GM12878 (cell line): ENCODE measurements around the gene IMMP2L. TPM values are rescaled to one million over a fixed set of nuclear protein-coding genes. Genes with fewer than 3 reads are reported as not detected.

Source experiments
- ATAC-seq: fragments of 200-7000 bp; cut with Tn5 transposase; 3 replicates; pipeline ENCODE4 v1.9.1; 2020; ENCODE audit warnings: mild to moderate bottlenecking, moderate library complexity
- BruUV-seq: library from RNA; stranded (reverse); fragments of 400-500 nt; replicated peaks from 2 replicates; lab custom pipeline; 2021; lab: Mats Ljungman, UMichigan
- CTCF ChIA-PET: fragments of 300-600 bp; sonication (Branson Sonifier 250); formaldehyde crosslinking; extraction: SDS; loops from one replicate; lab custom pipeline; 2021; ENCODE audit warnings: inconsistent platforms; lab: Yijun Ruan, JAX
- POLR2A ChIA-PET: fragments of 350-600 bp; formaldehyde crosslinking; extraction: SDS; loops from one replicate; lab custom pipeline; 2021; ENCODE audit warnings: inconsistent platforms; lab: Charles Lee
- RAD21 ChIA-PET: fragments of 300-600 bp; sonication (Branson Sonifier 250); formaldehyde crosslinking; loops from one replicate; lab custom pipeline; 2023; ENCODE audit warnings: antibody characterized with exemption; ENCODE audit not compliant: unreplicated experiment; lab: Charles Lee
- SMC1A ChIA-PET: fragments of 300-600 bp; sonication (Branson Sonifier 250); formaldehyde crosslinking; loops from one replicate; lab custom pipeline; 2023; ENCODE audit not compliant: unreplicated experiment, uncharacterized antibody; lab: Charles Lee
- DNase-seq: peaks from one replicate; pipeline ENCODE4 v3.0.0-alpha.2; 2011; ENCODE audit warnings: low read depth, low spot score
- FAIRE-seq: peaks from 3 replicates; lab custom pipeline; 2011; peaks lifted over from hg19 to GRCh38; lab: Jason Lieb, UNC
- H2AFZ ChIP-seq: 2 replicates; pipeline ENCODE4 v1.6.0; 2011; ENCODE audit warnings: low read depth, low read length, control low read depth; ENCODE audit not compliant: control insufficient read depth
- H3K27ac ChIP-seq: 2 replicates; pipeline ENCODE4 v1.5.1; 2011; ENCODE audit warnings: control low read depth; ENCODE audit not compliant: control insufficient read depth, insufficient read depth
- H3K27me3 ChIP-seq, 2 experiments: replicated peaks in 1 of 2; 2 replicates each; pipeline versions ENCODE4 v1.6.0 to v1.6.1; 2011; ENCODE audit warnings: low read length in 1 of 2; ENCODE audit not compliant: control insufficient read depth in 2 of 2, insufficient read depth in 2 of 2
- H3K36me3 ChIP-seq, 2 experiments: 2 replicates each; pipeline ENCODE4 v1.5.1; 2011; ENCODE audit warnings: low read length in 1 of 2; ENCODE audit not compliant: control insufficient read depth in 2 of 2, insufficient read depth in 2 of 2
- H3K4me1 ChIP-seq: 2 replicates; pipeline ENCODE4 v1.6.1; 2011; ENCODE audit warnings: mild to moderate bottlenecking, low read length, moderate library complexity, mixed read lengths; ENCODE audit not compliant: control insufficient read depth, insufficient read depth
- H3K4me2 ChIP-seq: 2 replicates; pipeline ENCODE4 v1.6.0; 2011; ENCODE audit warnings: control low read depth; ENCODE audit not compliant: control insufficient read depth, insufficient read depth
- H3K4me3 ChIP-seq: fragments of 200-600 bp; sonication (generic); 2 replicates; pipeline ENCODE4 v1.5.1; 2016
- H3K79me2 ChIP-seq: 2 replicates; pipeline ENCODE4 v1.6.0; 2011; ENCODE audit warnings: low read length; ENCODE audit not compliant: control insufficient read depth, insufficient read depth
- H3K9ac ChIP-seq: 2 replicates; pipeline ENCODE4 v1.8.0; 2011; ENCODE audit warnings: low read length, control low read depth, mixed read lengths; ENCODE audit not compliant: control insufficient read depth, insufficient read depth
- H3K9me3 ChIP-seq: replicated peaks from 3 replicates; pipeline ENCODE4 v1.5.1; 2011; ENCODE audit warnings: mild to moderate bottlenecking, low read length; ENCODE audit not compliant: control insufficient read depth, insufficient read depth
- H4K20me1 ChIP-seq: 2 replicates; pipeline ENCODE4 v1.6.0; 2011; ENCODE audit not compliant: control insufficient read depth, insufficient read depth
- CBX5 ChIP-seq: sonication (generic); IDR thresholded peaks from 2 replicates; pipeline ENCODE4 v1.6.1; 2016; ENCODE audit warnings: low read depth, moderate library complexity, mild to moderate bottlenecking, inconsistent platforms
- EP300 ChIP-seq, 2 experiments: fragments of 150-350 bp in 1 of 2; IDR thresholded peaks; 2 replicates each; pipeline ENCODE4 v1.6.1; 2011 to 2012; ENCODE audit warnings: low read depth in 2 of 2, low read length in 2 of 2, borderline replicate concordance in 1 of 2, improper control_type of control experiment in 1 of 2, inconsistent platforms in 1 of 2; ENCODE audit not compliant: control insufficient read depth in 1 of 2
- PAX8 ChIP-seq: fragments of 450-650 bp; IDR thresholded peaks from 2 replicates; pipeline ENCODE4 v1.6.1; 2017; ENCODE audit warnings: mild to moderate bottlenecking, moderate library complexity
- POLR2AphosphoS2 ChIP-seq: IDR thresholded peaks from 2 replicates; pipeline ENCODE4 v1.6.1; 2011; ENCODE audit warnings: low read depth, mild to moderate bottlenecking, low read length, improper control_type of control experiment, moderate library complexity
- RBBP5 ChIP-seq: fragments of 200-600 bp; sonication (generic); conservative IDR thresholded peaks from 2 replicates; pipeline ENCODE4 v1.6.1; 2016
- TAF1 ChIP-seq: IDR thresholded peaks from 2 replicates; pipeline ENCODE4 v1.6.1; 2011; ENCODE audit warnings: mild to moderate bottlenecking, low read depth, low read length, borderline replicate concordance
- TBL1XR1 ChIP-seq: IDR thresholded peaks from 2 replicates; pipeline ENCODE4 v1.6.1; 2012; ENCODE audit warnings: low read depth, low read length, improper control_type of control experiment
- ZNF384 ChIP-seq: IDR thresholded peaks from 2 replicates; pipeline ENCODE4 v1.6.1; 2012; ENCODE audit warnings: low read depth, mild to moderate bottlenecking, low read length, improper control_type of control experiment, borderline replicate concordance
- WGBS: methylation state at CpG from one replicate; pipeline ENCODE4 v1.1.6; 2016; ENCODE audit warnings: low lambda C conversion rate; ENCODE audit not compliant: insufficient replicate concordance, insufficient coverage; ENCODE audit errors: missing lambda C conversion rate; 5-methylcytosine and 5-hydroxymethylcytosine counted together
- in situ Hi-C: fragments of 300-500 bp; cut with MboI; formaldehyde crosslinking; loops from 9 replicates; pipeline ENCODE4 v1.14.3; 2018; ENCODE audit warnings: mixed read lengths
- intact Hi-C: fragments of 100-400 bp; cut with micrococcal nuclease; formaldehyde crosslinking; loops from one replicate; pipeline ENCODE4 v1.14.2; 2022; ENCODE audit not compliant: unreplicated experiment
- polyA plus RNA-seq, 11 experiments: library from polyadenylated mRNA; depleted of rRNA in 4 of 11; unstranded in 6 of 11; stranded (reverse) in 5 of 11; fragments of >200 nt; fragmentation: Nextera tagmentation in 4 of 11; fragmentation: Illumina TruSeq in 1 of 11; extraction: Ambion mirVana in 4 of 11; extraction: Trizol in 1 of 11; gene quantifications; 1 replicate in 1 of 11; 2 replicates in 10 of 11; pipeline versions ENCODE4 v1.2.1 to v1.2.3, GENCODE V29; 2011 to 2016; ENCODE audit warnings: inconsistent platforms in 2 of 11, missing spikeins in 2 of 11, low read depth in 1 of 11
- total RNA-seq, 4 experiments: library from RNA; depleted of rRNA in 3 of 4; stranded (reverse); fragments of >200 nt in 3 of 4; fragmentation: Illumina TruSeq in 1 of 4; extraction: Trizol in 1 of 4; gene quantifications; 2 replicates each; pipeline versions ENCODE4 v1.2.1 to v1.2.3, GENCODE V29; 2013 to 2021
- TF ChIP-seq, protein P1 (sequence below): IDR thresholded peaks from 2 replicates; pipeline ENCODE4 v1.6.1; 2011; ENCODE audit warnings: mild to moderate bottlenecking, low read depth, low read length, moderate library complexity; ENCODE audit not compliant: insufficient replicate concordance
- TF ChIP-seq, protein P2 (sequence below): fragments of 450-650 bp; IDR thresholded peaks from 2 replicates; pipeline ENCODE4 v1.6.1; 2018; ENCODE audit warnings: mild to moderate bottlenecking, low read depth, moderate library complexity; ENCODE audit not compliant: partially characterized antibody
- TF ChIP-seq, protein P3 (sequence below): fragments of 450-650 bp; IDR thresholded peaks from 2 replicates; pipeline ENCODE4 v1.6.1; 2018; ENCODE audit warnings: borderline replicate concordance, mild to moderate bottlenecking; ENCODE audit not compliant: partially characterized antibody

IMMP2L gene
- total and polyA plus RNA-seq, 10 of the 15 experiments (the other 5 are each of a cell fraction or from before 2014, with no cell fraction given) = 12.6 to 46.3 (median 19.6) TPM

DNA sequence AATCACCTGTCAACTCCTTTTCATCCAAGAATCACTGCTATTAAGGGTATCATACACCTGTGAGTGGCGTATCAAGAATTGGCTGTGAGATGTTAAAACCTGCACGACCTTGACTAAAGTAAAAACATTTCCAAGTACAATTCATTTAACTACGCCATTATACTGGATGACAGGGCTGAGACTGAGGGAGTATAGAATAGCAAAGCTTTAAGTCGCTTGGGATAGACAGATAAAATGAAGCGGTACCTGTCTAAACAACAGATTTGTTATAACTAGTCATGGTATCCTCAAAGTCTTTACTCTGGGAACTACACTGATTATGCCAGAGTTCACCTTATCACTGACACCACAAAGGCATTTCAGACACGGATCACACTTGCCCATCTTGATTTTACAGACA is 837.5 kb downstream of the IMMP2L start:
- no peak for DNase-seq
- H3K36me3 ChIP-seq = no peaks in the 10 kb centered on the region
- BruUV-seq = no TSS peak
- RAD21 ChIA-PET = no interaction called here
- no peaks in the 10 kb centered on the region for H3K79me2 ChIP-seq
- CTCF ChIA-PET = no interaction called here
- WGBS = 34% methylated on average over 6 of the region's 6 CpGs
- H2AFZ ChIP-seq = no peak overlapping the region
- no peaks in the 10 kb centered on the region for H3K4me1 ChIP-seq
- H4K20me1 ChIP-seq = no peaks in the 10 kb centered on the region
- no peaks in the 10 kb centered on the region for H3K27me3 ChIP-seq
- ATAC-seq = no peak
- in situ Hi-C loops (no loop called here), intact Hi-C loops (no loop called here)
- H3K4me2 ChIP-seq = no peak overlapping the region
- POLR2A ChIA-PET = no interaction called here
- H3K9me3 ChIP-seq = no peaks in the 10 kb centered on the region
- FAIRE-seq = no peak
- H3K27ac ChIP-seq = no peak overlapping the region
- no peak overlapping the region for H3K9ac ChIP-seq
- TF ChIP-seq RBBP5 (no peak), EP300 (IDR thresholded peaks at IDR 0.05; ENCODE audit: borderline replicate concordance in 1 of 2, control insufficient read depth in 1 of 2, low read depth in 2 of 2, low read length in 2 of 2) (no peak), TBL1XR1 (no peak)
- TF ChIP-seq, protein P1, sequence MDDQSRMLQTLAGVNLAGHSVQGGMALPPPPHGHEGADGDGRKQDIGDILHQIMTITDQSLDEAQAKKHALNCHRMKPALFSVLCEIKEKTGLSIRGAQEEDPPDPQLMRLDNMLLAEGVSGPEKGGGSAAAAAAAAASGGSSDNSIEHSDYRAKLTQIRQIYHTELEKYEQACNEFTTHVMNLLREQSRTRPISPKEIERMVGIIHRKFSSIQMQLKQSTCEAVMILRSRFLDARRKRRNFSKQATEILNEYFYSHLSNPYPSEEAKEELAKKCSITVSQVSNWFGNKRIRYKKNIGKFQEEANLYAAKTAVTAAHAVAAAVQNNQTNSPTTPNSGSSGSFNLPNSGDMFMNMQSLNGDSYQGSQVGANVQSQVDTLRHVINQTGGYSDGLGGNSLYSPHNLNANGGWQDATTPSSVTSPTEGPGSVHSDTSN = no peak
- TF ChIP-seq, all 136 proteins: peak for 0
- no peak overlapping the region for H3K4me3 ChIP-seq
- SMC1A ChIA-PET = interaction anchor here (1.7 kb wide), 1 partner anchor 8 kb away, joined by 4 read pairs; no protein-coding TSS in a partner anchor

DNA sequence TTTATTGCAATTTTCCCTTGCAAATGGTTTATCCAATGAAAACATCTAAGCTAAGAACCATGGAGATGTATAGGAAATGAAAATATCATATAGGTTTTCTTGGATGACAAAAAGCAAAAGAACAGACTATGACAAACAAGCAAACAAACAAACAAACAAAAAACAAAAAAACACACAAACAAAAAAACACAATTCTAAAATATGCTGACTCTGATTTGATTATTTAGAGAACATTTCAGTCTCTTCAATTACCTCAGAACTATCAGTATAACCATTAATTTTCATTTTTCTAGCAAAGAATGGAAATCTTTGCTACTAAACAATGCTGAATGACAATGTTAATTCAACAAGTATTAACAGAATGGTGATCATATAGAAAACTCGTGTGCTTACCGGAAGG is 840.9 kb downstream of the IMMP2L start:
- ChIA-PET CTCF (no interaction called here), RAD21 (no interaction called here), SMC1A (no interaction called here), POLR2A (no interaction called here)
- 23% methylated on average over 2 of the region's 2 CpGs for WGBS
- H3K9ac ChIP-seq = no peak overlapping the region
- no peaks in the 10 kb centered on the region for H3K27me3 ChIP-seq
- no peaks in the 10 kb centered on the region for H3K79me2 ChIP-seq
- intact Hi-C loops (no loop called here), in situ Hi-C loops (no loop called here)
- H3K4me3 ChIP-seq = no peak overlapping the region
- no TSS peak for BruUV-seq
- H3K4me2 ChIP-seq = no peak overlapping the region
- H4K20me1 ChIP-seq = no peaks in the 10 kb centered on the region
- H3K36me3 ChIP-seq = no peaks in the 10 kb centered on the region
- DNase-seq (no peak), FAIRE-seq (no peak), ATAC-seq (no peak)
- no peaks in the 10 kb centered on the region for H3K4me1 ChIP-seq
- H3K9me3 ChIP-seq = no peaks in the 10 kb centered on the region
- no peak overlapping the region for H3K27ac ChIP-seq
- no peak overlapping the region for H2AFZ ChIP-seq
- TF ChIP-seq TAF1 (no peak), CBX5 (no peak), TBL1XR1 (no peak), POLR2AphosphoS2 (no peak), ZNF384 (no peak), PAX8 (no peak)
- TF ChIP-seq, protein P2, sequence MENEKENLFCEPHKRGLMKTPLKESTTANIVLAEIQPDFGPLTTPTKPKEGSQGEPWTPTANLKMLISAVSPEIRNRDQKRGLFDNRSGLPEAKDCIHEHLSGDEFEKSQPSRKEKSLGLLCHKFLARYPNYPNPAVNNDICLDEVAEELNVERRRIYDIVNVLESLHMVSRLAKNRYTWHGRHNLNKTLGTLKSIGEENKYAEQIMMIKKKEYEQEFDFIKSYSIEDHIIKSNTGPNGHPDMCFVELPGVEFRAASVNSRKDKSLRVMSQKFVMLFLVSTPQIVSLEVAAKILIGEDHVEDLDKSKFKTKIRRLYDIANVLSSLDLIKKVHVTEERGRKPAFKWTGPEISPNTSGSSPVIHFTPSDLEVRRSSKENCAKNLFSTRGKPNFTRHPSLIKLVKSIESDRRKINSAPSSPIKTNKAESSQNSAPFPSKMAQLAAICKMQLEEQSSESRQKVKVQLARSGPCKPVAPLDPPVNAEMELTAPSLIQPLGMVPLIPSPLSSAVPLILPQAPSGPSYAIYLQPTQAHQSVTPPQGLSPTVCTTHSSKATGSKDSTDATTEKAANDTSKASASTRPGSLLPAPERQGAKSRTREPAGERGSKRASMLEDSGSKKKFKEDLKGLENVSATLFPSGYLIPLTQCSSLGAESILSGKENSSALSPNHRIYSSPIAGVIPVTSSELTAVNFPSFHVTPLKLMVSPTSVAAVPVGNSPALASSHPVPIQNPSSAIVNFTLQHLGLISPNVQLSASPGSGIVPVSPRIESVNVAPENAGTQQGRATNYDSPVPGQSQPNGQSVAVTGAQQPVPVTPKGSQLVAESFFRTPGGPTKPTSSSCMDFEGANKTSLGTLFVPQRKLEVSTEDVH = no peak
- TF ChIP-seq, protein P3, sequence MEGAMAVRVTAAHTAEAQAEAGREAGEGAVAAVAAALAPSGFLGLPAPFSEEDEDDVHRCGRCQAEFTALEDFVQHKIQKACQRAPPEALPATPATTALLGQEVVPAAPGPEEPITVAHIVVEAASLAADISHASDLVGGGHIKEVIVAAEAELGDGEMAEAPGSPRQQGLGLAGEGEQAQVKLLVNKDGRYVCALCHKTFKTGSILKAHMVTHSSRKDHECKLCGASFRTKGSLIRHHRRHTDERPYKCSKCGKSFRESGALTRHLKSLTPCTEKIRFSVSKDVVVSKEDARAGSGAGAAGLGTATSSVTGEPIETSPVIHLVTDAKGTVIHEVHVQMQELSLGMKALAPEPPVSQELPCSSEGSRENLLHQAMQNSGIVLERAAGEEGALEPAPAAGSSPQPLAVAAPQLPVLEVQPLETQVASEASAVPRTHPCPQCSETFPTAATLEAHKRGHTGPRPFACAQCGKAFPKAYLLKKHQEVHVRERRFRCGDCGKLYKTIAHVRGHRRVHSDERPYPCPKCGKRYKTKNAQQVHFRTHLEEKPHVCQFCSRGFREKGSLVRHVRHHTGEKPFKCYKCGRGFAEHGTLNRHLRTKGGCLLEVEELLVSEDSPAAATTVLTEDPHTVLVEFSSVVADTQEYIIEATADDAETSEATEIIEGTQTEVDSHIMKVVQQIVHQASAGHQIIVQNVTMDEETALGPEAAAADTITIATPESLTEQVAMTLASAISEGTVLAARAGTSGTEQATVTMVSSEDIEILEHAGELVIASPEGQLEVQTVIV = no peak
